ENCODE results near the gene SMOC2. TPM values are rescaled to one million over a fixed set of nuclear protein-coding genes. Genes with fewer than 3 reads are reported as not detected.

The SMOC2 gene
- total and polyA plus RNA-seq, 2 of the 13 experiments (the other 11 are each of a cell fraction or from before 2014, with no cell fraction given) = not detected

- no peaks in the 10 kb centered on the region for H3K9me3 ChIP-seq (ENCODE audit: low read length)
- no peak overlapping the region for H3K4me2 ChIP-seq (ENCODE audit: low read depth, low read length)
- ChIA-PET CTCF (ENCODE audit: low intra/inter-chr PET ratio, low total read pairs) (no interaction called here), POLR2A (no interaction called here)
- no peak overlapping the region for H3K27ac ChIP-seq (ENCODE audit: extremely low read length, insufficient read depth, low read length)
- H3K36me3 ChIP-seq (replicated peaks in 1 of 2; ENCODE audit: control insufficient read depth in 1 of 2, insufficient read depth in 2 of 2, low read length in 2 of 2) = no peaks in the 10 kb centered on the region
- TF ChIP-seq TCF7L2 (IDR thresholded peaks at IDR 0.05; ENCODE audit: low read depth, low read length) (no peak), SRF (IDR thresholded peaks at IDR 0.05; ENCODE audit: low read depth, low read length) (no peak), ZNF20 (CRISPR knock-in tag; IDR thresholded peaks at IDR 0.05) (no peak), ZBTB38 (CRISPR knock-in tag; IDR thresholded peaks at IDR 0.05) (no peak), ZFP1 (CRISPR knock-in tag; IDR thresholded peaks at IDR 0.05) (no peak), PHF8 (CRISPR knock-in tag; IDR thresholded peaks at IDR 0.05) (no peak), ZNF569 (CRISPR knock-in tag; IDR thresholded peaks at IDR 0.05; ENCODE audit: borderline replicate concordance) (no peak), TMF1 (CRISPR knock-in tag; IDR thresholded peaks at IDR 0.05; ENCODE audit: low read depth) (no peak), YEATS2 (CRISPR knock-in tag; IDR thresholded peaks at IDR 0.05; ENCODE audit: borderline replicate concordance) (no peak), KIAA2018 (CRISPR knock-in tag; IDR thresholded peaks at IDR 0.05; ENCODE audit: borderline replicate concordance) (no peak), YY1 (IDR thresholded peaks at IDR 0.05; ENCODE audit: insufficient read depth, insufficient replicate concordance, low read depth, low read length) (no peak), HHEX (CRISPR knock-in tag; IDR thresholded peaks at IDR 0.05) (no peak), KLF13 (CRISPR knock-in tag; IDR thresholded peaks at IDR 0.05) (no peak), CREBL2 (CRISPR knock-in tag; IDR thresholded peaks at IDR 0.05; ENCODE audit: borderline replicate concordance) (no peak)
- TF ChIP-seq, protein P1, sequence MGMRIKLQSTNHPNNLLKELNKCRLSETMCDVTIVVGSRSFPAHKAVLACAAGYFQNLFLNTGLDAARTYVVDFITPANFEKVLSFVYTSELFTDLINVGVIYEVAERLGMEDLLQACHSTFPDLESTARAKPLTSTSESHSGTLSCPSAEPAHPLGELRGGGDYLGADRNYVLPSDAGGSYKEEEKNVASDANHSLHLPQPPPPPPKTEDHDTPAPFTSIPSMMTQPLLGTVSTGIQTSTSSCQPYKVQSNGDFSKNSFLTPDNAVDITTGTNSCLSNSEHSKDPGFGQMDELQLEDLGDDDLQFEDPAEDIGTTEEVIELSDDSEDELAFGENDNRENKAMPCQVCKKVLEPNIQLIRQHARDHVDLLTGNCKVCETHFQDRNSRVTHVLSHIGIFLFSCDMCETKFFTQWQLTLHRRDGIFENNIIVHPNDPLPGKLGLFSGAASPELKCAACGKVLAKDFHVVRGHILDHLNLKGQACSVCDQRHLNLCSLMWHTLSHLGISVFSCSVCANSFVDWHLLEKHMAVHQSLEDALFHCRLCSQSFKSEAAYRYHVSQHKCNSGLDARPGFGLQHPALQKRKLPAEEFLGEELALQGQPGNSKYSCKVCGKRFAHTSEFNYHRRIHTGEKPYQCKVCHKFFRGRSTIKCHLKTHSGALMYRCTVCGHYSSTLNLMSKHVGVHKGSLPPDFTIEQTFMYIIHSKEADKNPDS (CRISPR knock-in tag; IDR thresholded peaks at IDR 0.05) = no peak
- FAIRE-seq (no peak), ATAC-seq (no peak), DNase-seq (ENCODE audit: low spot score) (no peak)
- no TSS peak for BruUV-seq (replicated peaks)
- H3K4me3 ChIP-seq (replicated peaks in 1 of 3; ENCODE audit: insufficient read depth in 1 of 3, low read depth in 2 of 3, low read length in 3 of 3) = no peak overlapping the region
- H2AFZ ChIP-seq (ENCODE audit: low read length) = no peak overlapping the region
- H4K20me1 ChIP-seq (ENCODE audit: insufficient read depth, low read length) = no peaks in the 10 kb centered on the region
- peaks cover 6 to 79% of the 10 kb centered on the region in 2 experiments; a peak in 4 of 5 replicates for H3K27me3 ChIP-seq (ENCODE audit: control insufficient read depth in 1 of 2, insufficient read depth in 2 of 2, low read length in 2 of 2)
- intact Hi-C loops (cut with micrococcal nuclease; ENCODE audit: unreplicated experiment) (no loop called here), in situ Hi-C loops (cut with HindIII; ENCODE audit: extremely low pct_ligation_motif_present, low pct_unique_long_range_greater_than_20kb) (no loop called here)
- WGBS (ENCODE audit: low lambda C conversion rate) = 9% methylated on average over 5 of the region's 5 CpGs
- H3K79me2 ChIP-seq (ENCODE audit: insufficient read depth, low read length) = no peaks in the 10 kb centered on the region
- no peaks in the 10 kb centered on the region for H3K4me1 ChIP-seq (ENCODE audit: insufficient read depth, low read length)
- H3K9ac ChIP-seq (ENCODE audit: insufficient read depth, low read depth, low read length) = no peak overlapping the region
Observed at GRCh38 chr6:168641446-168641845, 200.5 kb downstream of the SMOC2 start.

All from HepG2 (cell line).